ENCODE results near the gene CNTN5.

CNTN5 gene

GRCh38 chr11:99601179-99601578 lies 580.4 kb downstream of the CNTN5 start:
- Histone ChIP-seq H3K27ac (ENCODE audit: extremely low read depth, low read depth, low read length) (no peak overlapping the region), H3K9me3 (ENCODE audit: control insufficient read depth, insufficient read depth, low read depth, low read length) (no peaks in the 10 kb centered on the region), H3K4me1 (ENCODE audit: control insufficient read depth, insufficient read depth, low read length) (no peaks in the 10 kb centered on the region), H3K36me3 (ENCODE audit: control insufficient read depth in 2 of 2, insufficient read depth in 1 of 2, low read length in 2 of 2) (no peaks in the 10 kb centered on the region), H3K4me3 (ENCODE audit: low read depth, low read length) (no peak overlapping the region)
- ChIA-PET POLR2A (no interaction called here), CTCF (no interaction called here)
- TF ChIP-seq EGR2 (tag by site-specific recombination; IDR thresholded peaks at IDR 0.05; ENCODE audit: low read depth) (no peak), ZBTB17 (tag by site-specific recombination; IDR thresholded peaks at IDR 0.05) (no peak), ZNF19 (tag by site-specific recombination; IDR thresholded peaks at IDR 0.05; ENCODE audit: low read depth) (no peak), ZNF48 (tag by site-specific recombination; IDR thresholded peaks at IDR 0.05) (no peak), KLF17 (tag by site-specific recombination; IDR thresholded peaks at IDR 0.05) (no peak), ZNF24 (tag by site-specific recombination; IDR thresholded peaks at IDR 0.05) (no peak), ZBTB6 (tag by site-specific recombination; IDR thresholded peaks at IDR 0.05) (no peak), ZNF148 (tag by site-specific recombination; IDR thresholded peaks at IDR 0.05; ENCODE audit: borderline replicate concordance) (no peak), WT1 (tag by site-specific recombination; IDR thresholded peaks at IDR 0.05) (no peak)

- H3K27ac ChIP-seq (ENCODE audit: extremely low read depth, low read depth, low read length), result no peak overlapping the region
- no peak for TF ChIP-seq ZNF2 (tag by site-specific recombination; IDR thresholded peaks at IDR 0.05)
- TF ChIP-seq ZBTB10 (tag by site-specific recombination; IDR thresholded peaks at IDR 0.05), result no peak
- no peak for TF ChIP-seq ZSCAN18 (tag by site-specific recombination; IDR thresholded peaks at IDR 0.05)
- TF ChIP-seq ZNF530 (tag by site-specific recombination; IDR thresholded peaks at IDR 0.05; ENCODE audit: low read depth), result no peak
- TF ChIP-seq GFI1B (tag by site-specific recombination; IDR thresholded peaks at IDR 0.05), result no peak
- no peak for TF ChIP-seq ZBTB7A (tag by site-specific recombination; IDR thresholded peaks at IDR 0.05; ENCODE audit: low read depth)
These were observed 593.6 kb downstream of the CNTN5 start for GRCh38 chr11:99614352-99614751.

More at GRCh38 chr11:99614352-99614751, 593.6 kb downstream of the CNTN5 start:
- no peaks in the 10 kb centered on the region for H3K36me3 ChIP-seq (ENCODE audit: control insufficient read depth in 2 of 2, insufficient read depth in 1 of 2, low read length in 2 of 2)
- CTCF ChIA-PET, result interaction anchor here (0.6 kb wide), 1 partner anchor 9 kb away, joined by 4 read pairs; no protein-coding TSS in a partner anchor
- no peaks in the 10 kb centered on the region for H3K9me3 ChIP-seq (ENCODE audit: control insufficient read depth, insufficient read depth, low read depth, low read length)
- H3K4me1 ChIP-seq (ENCODE audit: control insufficient read depth, insufficient read depth, low read length), result no peaks in the 10 kb centered on the region
- POLR2A ChIA-PET, result no interaction called here
- no peak overlapping the region for H3K4me3 ChIP-seq (ENCODE audit: low read depth, low read length)

Measured in HEK293 (cell line).